ENCODE data around the gene SCFD1. TPM values are rescaled to one million over a fixed set of nuclear protein-coding genes. Genes with fewer than 3 reads are reported as not detected.

Gene SCFD1
- total and polyA plus RNA-seq, 8 donors, result 74.5 to 99.2 (median 88.7) TPM

DNA sequence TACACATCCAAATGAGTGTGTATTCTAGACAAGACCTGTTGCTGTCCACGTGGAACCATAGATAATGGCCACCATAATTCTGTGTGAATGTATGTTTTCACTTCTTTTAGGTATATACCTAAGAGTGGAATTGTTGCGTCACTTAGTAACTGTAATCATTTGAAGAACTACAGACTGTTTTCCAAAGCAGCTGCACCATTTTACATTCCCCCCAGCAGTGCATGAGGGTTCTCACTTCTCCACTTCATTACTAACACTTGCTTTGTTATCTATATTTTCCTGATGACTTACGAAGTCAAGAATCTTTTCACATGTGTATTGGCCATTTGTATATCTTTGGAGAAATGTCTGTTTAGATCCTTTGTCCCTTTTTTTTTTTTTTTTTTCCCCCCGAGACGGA, 106.4 kb downstream of the SCFD1 start:
- no peak overlapping the region for H3K27ac ChIP-seq
- no peaks in the 10 kb centered on the region for H3K27me3 ChIP-seq
- peaks cover 0 to 66% of the 10 kb centered on the region in 2 donors for H3K36me3 ChIP-seq
- DNase-seq, result no peak
- no peak overlapping the region for H3K4me3 ChIP-seq
- no peak for ATAC-seq
- no peaks in the 10 kb centered on the region for H3K4me1 ChIP-seq
- peaks cover 0 to 2% of the 10 kb centered on the region in 2 donors for H3K9me3 ChIP-seq
- intact Hi-C loops (cut with DNase I), result no loop called here
- TF ChIP-seq, protein P1, sequence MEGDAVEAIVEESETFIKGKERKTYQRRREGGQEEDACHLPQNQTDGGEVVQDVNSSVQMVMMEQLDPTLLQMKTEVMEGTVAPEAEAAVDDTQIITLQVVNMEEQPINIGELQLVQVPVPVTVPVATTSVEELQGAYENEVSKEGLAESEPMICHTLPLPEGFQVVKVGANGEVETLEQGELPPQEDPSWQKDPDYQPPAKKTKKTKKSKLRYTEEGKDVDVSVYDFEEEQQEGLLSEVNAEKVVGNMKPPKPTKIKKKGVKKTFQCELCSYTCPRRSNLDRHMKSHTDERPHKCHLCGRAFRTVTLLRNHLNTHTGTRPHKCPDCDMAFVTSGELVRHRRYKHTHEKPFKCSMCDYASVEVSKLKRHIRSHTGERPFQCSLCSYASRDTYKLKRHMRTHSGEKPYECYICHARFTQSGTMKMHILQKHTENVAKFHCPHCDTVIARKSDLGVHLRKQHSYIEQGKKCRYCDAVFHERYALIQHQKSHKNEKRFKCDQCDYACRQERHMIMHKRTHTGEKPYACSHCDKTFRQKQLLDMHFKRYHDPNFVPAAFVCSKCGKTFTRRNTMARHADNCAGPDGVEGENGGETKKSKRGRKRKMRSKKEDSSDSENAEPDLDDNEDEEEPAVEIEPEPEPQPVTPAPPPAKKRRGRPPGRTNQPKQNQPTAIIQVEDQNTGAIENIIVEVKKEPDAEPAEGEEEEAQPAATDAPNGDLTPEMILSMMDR (IDR thresholded peaks at IDR 0.05), result no peak

GRCh38 chr14:30737916-30738315, 115.8 kb downstream of the SCFD1 start:
- Histone ChIP-seq H3K27me3 (no peaks in the 10 kb centered on the region), H3K36me3 (peaks cover 5 to 44% of the 10 kb centered on the region in 2 donors), H3K9me3 (no peaks in the 10 kb centered on the region), H3K4me1 (no peaks in the 10 kb centered on the region), H3K4me3 (no peak overlapping the region), H3K27ac (no peak overlapping the region)
- TF ChIP-seq, protein P1 (IDR thresholded peaks at IDR 0.05), result no peak
- ATAC-seq, result no peak
- DNase-seq, result no peak
- intact Hi-C loops (cut with DNase I), result no loop called here

DNA sequence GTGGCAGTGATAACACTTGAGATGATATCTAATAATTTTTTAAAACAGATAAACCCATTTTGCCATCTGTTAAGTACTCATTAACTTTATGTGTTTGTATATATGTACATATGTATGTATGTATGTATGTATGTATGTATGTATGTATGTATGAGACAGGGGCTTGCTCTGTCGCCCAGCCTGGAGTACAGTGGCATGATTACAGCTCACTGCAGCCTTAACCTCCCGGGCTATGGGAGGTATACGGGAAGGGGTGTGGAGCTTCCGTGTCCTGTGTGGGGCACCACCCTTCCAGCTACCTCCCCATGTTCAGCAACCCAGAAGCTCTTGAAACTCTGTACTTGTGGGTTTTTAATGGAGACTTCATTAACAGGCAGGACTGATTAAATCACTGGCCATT, 116.9 kb downstream of the SCFD1 start:
- Histone ChIP-seq H3K36me3 (peaks cover 5 to 34% of the 10 kb centered on the region in 2 donors), H3K4me1 (no peaks in the 10 kb centered on the region), H3K27ac (no peak overlapping the region), H3K4me3 (no peak overlapping the region), H3K27me3 (no peaks in the 10 kb centered on the region), H3K9me3 (no peaks in the 10 kb centered on the region)
- intact Hi-C loops (cut with DNase I), result no loop called here
- no peak for ATAC-seq
- DNase-seq, result no peak
- TF ChIP-seq, protein P1 (IDR thresholded peaks at IDR 0.05), result no peak

GRCh38 chr14:30748343-30748742, 126.2 kb downstream of the SCFD1 start:
- Histone ChIP-seq H3K9me3 (no peaks in the 10 kb centered on the region), H3K27me3 (no peaks in the 10 kb centered on the region), H3K4me1 (no peaks in the 10 kb centered on the region), H3K27ac (no peak overlapping the region), H3K36me3 (no peaks in the 10 kb centered on the region), H3K4me3 (no peak overlapping the region)
- ATAC-seq (no peak), DNase-seq (no peak)
- intact Hi-C loops (cut with DNase I), result no loop called here
- TF ChIP-seq, protein P1 (IDR thresholded peaks at IDR 0.05), result no peak

GRCh38 chr14:30751646-30752416, 129.7 kb downstream of the SCFD1 start:
- no peaks in the 10 kb centered on the region for H3K36me3 ChIP-seq
- H3K27me3 ChIP-seq, result no peaks in the 10 kb centered on the region
- no peak overlapping the region for H3K4me3 ChIP-seq
- intact Hi-C loops (cut with DNase I), result no loop called here
- TF ChIP-seq, protein P1 (IDR thresholded peaks at IDR 0.05), result no peak
- H3K4me1 ChIP-seq, result no peaks in the 10 kb centered on the region
- DNase-seq (no peak), ATAC-seq (no peak)
- no peaks in the 10 kb centered on the region for H3K9me3 ChIP-seq
- H3K27ac ChIP-seq, result no peak overlapping the region

All from left lung (tissue), 10 donors.